Sigmoid colon (tissue), 7 donors: Measurements from ENCODE around the gene MKRN2OS. TPM values are rescaled to one million over a fixed set of nuclear protein-coding genes. Genes with fewer than 3 reads are reported as not detected.

Source experiments
- DNase-seq: peaks from one replicate; pipeline ENCODE4 v3.0.0-alpha.2; 2019
- H3K27ac ChIP-seq, 4 donors: fragments of 200-600 bp; sonication (generic); one replicate each; pipeline ENCODE4 v1.5.1; 2016 to 2019; ENCODE audit warnings: mild to moderate bottlenecking in 1 of 4
- H3K27me3 ChIP-seq, 3 donors: fragments of 200-600 bp; sonication (generic); one replicate each; pipeline ENCODE4 v1.5.1; 2019; ENCODE audit warnings: mild to moderate bottlenecking in 1 of 3
- H3K36me3 ChIP-seq, 4 donors: fragments of 200-600 bp; sonication (generic); one replicate each; pipeline ENCODE4 v1.5.1; 2016 to 2019
- H3K4me1 ChIP-seq, 4 donors: fragments of 200-600 bp; sonication (generic); one replicate each; pipeline ENCODE4 v1.5.1; 2017 to 2019
- H3K4me3 ChIP-seq, 4 donors: fragments of 200-600 bp; sonication (generic); one replicate each; pipeline ENCODE4 v1.5.1; 2017 to 2019; ENCODE audit warnings: mild to moderate bottlenecking in 2 of 4, moderate library complexity in 1 of 4
- H3K9me3 ChIP-seq, 4 donors: fragments of 200-600 bp in 3 of 4; sonication (generic) in 3 of 4; one replicate each; pipeline versions ENCODE4 v1.5.1 to v1.6.1; 2013 to 2019
- EP300 ChIP-seq, 4 donors: sonication (generic); formaldehyde crosslinking; IDR thresholded peaks; one replicate each; pipeline ENCODE4 v1.6.1; 2017; ENCODE audit warnings: antibody characterized with exemption in 4 of 4
- POLR2A ChIP-seq, 2 donors: fragments of 450-650 bp; IDR thresholded peaks; one replicate each; pipeline ENCODE4 v1.6.1; 2016; ENCODE audit warnings: antibody characterized with exemption in 2 of 2, mild to moderate bottlenecking in 2 of 2, moderate library complexity in 2 of 2
- POLR2AphosphoS5 ChIP-seq, 4 donors: sonication (generic); formaldehyde crosslinking; IDR thresholded peaks; one replicate each; pipeline ENCODE4 v1.6.1; 2017; ENCODE audit warnings: antibody characterized with exemption in 4 of 4
- WGBS, 2 donors: extraction: QIAGEN DNeasy Blood & Tissue Kit; methylation state at CpG; one replicate each; pipeline ENCODE4 v1.1.7; 2013; 5-methylcytosine and 5-hydroxymethylcytosine counted together
- intact Hi-C: fragments of 100-400 bp; cut with DNase I; formaldehyde crosslinking; loops from one replicate; pipeline ENCODE4 v1.15.1; 2023
- polyA plus RNA-seq, 3 donors: library from polyadenylated mRNA; stranded (reverse); fragments of 200-250 nt; gene quantifications; one replicate each; pipeline ENCODE4 v1.2.3, GENCODE V29; 2013
- total RNA-seq, 4 donors: library from RNA; depleted of rRNA; stranded (reverse); fragments of >200 nt; gene quantifications; one replicate each; pipeline ENCODE4 v1.1.0, GENCODE V29; 2016
- TF ChIP-seq, protein P1 (sequence below), 4 experiments: fragments of 450-650 bp in 3 of 4; fragments of 200-600 bp in 1 of 4; IDR thresholded peaks; one replicate each; pipeline ENCODE4 v1.5.1; 2016 to 2019; ENCODE audit warnings: antibody characterized with exemption in 4 of 4, mild to moderate bottlenecking in 3 of 4, moderate library complexity in 2 of 4
- donor health status: healthy with polysubstance abuse.
- donor health status: Bipolar disorder and iron deficiency.
- donor health status: healthy.

MKRN2OS gene, protein sequence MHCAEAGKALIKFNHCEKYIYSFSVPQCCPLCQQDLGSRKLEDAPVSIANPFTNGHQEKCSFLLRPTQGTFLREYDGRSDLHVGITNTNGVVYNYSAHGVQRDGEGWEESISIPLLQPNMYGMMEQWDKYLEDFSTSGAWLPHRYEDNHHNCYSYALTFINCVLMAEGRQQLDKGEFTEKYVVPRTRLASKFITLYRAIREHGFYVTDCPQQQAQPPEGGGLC
- total RNA-seq: not detected
- polyA plus RNA-seq: 10 to 100 TPM in 2 of 3 donors, 1 to 10 TPM in 1; 4.0 to 14.6 (median 10.8) TPM

GRCh38 chr3:12545473-12545791 lies at the start of gene MKRN2OS:
MKRN2OS (minus strand) TSS chr3:12545499; CDS start chr3:12545464, 35 bp downstream.
- H3K27ac ChIP-seq: no peak within 1 kb of the TSS
- WGBS, 2 donors: 19 to 69% methylated on average over 4 of the region's 4 CpGs
- intact Hi-C loops: no loop called here

DNA sequence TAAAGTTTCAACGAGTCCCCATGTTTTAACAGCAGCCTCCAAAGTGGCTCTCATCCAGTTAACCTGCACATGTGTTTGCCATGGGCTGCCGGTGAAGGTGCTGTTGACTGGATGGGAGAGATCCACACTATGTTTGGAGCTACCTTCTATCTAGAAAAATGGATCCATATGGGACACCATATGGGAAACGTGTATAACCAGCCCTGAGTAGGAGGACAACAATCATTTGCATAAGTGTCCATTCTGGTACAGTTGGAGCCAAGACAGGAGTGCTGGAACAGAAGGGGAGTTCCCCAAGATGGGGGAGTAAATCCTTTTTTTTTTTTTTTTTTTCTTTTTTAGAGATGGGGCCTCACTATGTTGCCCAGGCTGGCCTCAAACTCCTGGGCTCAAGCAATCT lies 48.2 kb upstream of the MKRN2OS start:
- Histone ChIP-seq H3K9me3 (no peaks in the 10 kb centered on the region), H3K4me3 (no peak overlapping the region), H3K36me3 (peaks cover 20 to 95% (median 40%) of the 10 kb centered on the region in 4 donors), H3K4me1 (no peaks in the 10 kb centered on the region), H3K27me3 (no peaks in the 10 kb centered on the region), H3K27ac (no peak overlapping the region)
- intact Hi-C loops: no loop called here
- 86 to 93% methylated on average over 3 of the region's 3 CpGs for WGBS, 2 donors
- TF ChIP-seq, protein P1, sequence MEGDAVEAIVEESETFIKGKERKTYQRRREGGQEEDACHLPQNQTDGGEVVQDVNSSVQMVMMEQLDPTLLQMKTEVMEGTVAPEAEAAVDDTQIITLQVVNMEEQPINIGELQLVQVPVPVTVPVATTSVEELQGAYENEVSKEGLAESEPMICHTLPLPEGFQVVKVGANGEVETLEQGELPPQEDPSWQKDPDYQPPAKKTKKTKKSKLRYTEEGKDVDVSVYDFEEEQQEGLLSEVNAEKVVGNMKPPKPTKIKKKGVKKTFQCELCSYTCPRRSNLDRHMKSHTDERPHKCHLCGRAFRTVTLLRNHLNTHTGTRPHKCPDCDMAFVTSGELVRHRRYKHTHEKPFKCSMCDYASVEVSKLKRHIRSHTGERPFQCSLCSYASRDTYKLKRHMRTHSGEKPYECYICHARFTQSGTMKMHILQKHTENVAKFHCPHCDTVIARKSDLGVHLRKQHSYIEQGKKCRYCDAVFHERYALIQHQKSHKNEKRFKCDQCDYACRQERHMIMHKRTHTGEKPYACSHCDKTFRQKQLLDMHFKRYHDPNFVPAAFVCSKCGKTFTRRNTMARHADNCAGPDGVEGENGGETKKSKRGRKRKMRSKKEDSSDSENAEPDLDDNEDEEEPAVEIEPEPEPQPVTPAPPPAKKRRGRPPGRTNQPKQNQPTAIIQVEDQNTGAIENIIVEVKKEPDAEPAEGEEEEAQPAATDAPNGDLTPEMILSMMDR (IDR thresholded peaks at IDR 0.05): no peak
- TF ChIP-seq EP300 (IDR thresholded peaks at IDR 0.05) (no peak), POLR2AphosphoS5 (IDR thresholded peaks at IDR 0.05) (no peak), POLR2A (IDR thresholded peaks at IDR 0.05) (no peak)
- DNase-seq: no peak

More at GRCh38 chr3:12545473-12545791, at the start of gene MKRN2OS:
- H3K36me3 ChIP-seq: peaks cover 0 to under 1% (median under 1%) of the 10 kb centered on the region in 4 donors
- no peaks in the 10 kb centered on the region for H3K4me1 ChIP-seq
- H3K27me3 ChIP-seq: no peaks in the 10 kb centered on the region
- no peak within 1 kb of the TSS for H3K4me3 ChIP-seq
- no peaks in the 10 kb centered on the region for H3K9me3 ChIP-seq
- TF ChIP-seq POLR2AphosphoS5 (IDR thresholded peaks at IDR 0.05) (no peak), POLR2A (IDR thresholded peaks at IDR 0.05) (peak in 1 of 2 donors; percentile 41)
- no peak for DNase-seq

DNA sequence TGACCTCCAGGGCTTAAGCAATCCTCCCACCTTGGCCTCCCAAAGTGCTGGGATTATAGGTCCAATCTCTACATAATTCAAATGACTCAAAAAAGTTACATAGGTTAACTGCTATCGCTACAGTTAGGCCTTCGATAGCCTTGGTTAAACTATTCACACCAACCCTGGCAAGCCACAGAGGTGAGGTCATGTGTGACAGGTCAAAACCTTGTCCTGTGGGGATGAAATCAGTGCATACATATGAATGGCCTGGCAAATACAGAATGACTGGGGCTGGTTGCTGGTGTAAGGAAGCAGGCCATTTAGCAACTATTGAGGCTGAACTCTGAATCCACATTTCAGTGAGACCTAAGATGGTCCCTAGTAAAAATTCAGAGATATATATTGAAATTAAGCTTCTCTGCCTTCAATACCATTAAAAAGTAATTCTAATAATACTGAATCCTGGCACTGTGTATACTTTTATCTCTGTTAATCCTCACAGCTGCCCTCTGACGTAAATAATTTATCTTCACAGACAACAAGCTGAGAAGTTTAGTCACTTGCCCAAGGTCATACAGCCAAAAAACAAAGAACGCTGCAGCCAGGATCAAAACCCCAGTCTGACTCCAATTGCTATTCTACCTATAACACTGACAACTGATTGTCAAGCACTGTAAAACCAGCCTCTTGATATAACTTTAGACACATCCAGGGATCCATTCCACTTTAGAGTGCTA lies 46.9 kb upstream of the MKRN2OS start:
- Histone ChIP-seq H3K4me1 (no peaks in the 10 kb centered on the region), H3K27me3 (no peaks in the 10 kb centered on the region), H3K27ac (no peak overlapping the region), H3K4me3 (no peak overlapping the region), H3K9me3 (no peaks in the 10 kb centered on the region), H3K36me3 (peaks cover 19 to 95% (median 42%) of the 10 kb centered on the region in 4 donors)
- 94 to 95% methylated on average over 4 of the region's 4 CpGs for WGBS, 2 donors
- intact Hi-C loops: no loop called here
- no peak for DNase-seq
- TF ChIP-seq POLR2AphosphoS5 (IDR thresholded peaks at IDR 0.05): no peak
- no peak for TF ChIP-seq EP300 (IDR thresholded peaks at IDR 0.05)
- TF ChIP-seq, protein P1 (IDR thresholded peaks at IDR 0.05): no peak
- TF ChIP-seq POLR2A (IDR thresholded peaks at IDR 0.05): no peak

DNA sequence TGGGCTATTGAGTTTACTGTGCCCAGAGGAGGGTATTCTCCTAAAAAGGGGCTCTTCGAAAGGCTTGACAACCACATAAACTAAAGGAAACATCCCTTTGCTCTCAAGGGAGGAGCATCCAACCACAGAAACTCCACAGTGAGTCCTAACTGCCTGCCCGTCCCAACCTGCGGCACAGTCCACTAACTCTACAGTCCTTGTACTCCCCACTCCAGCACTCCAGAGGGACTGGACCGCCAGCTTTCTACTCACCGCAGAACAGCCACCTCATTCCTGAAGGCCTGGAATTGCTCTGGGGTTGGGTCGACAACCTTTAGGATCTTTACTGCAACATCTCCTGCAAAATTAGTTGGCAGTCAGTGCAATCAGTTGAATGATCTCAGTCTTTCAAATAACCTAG lies 46.2 kb upstream of the MKRN2OS start:
- intact Hi-C loops: no loop called here
- no peaks in the 10 kb centered on the region for H3K9me3 ChIP-seq

GRCh38 chr3:12590096-12590495 lies 44.8 kb upstream of the MKRN2OS start:
- Histone ChIP-seq H3K4me1 (no peaks in the 10 kb centered on the region), H3K27me3 (no peaks in the 10 kb centered on the region), H3K4me3 (no peak overlapping the region), H3K36me3 (peaks cover 20 to 95% (median 44%) of the 10 kb centered on the region in 4 donors), H3K9me3 (no peaks in the 10 kb centered on the region), H3K27ac (no peak overlapping the region)
- WGBS, 2 donors: 69 to 94% methylated on average over 1 to 3 of the region's 4 CpGs
- DNase-seq: no peak
- intact Hi-C loops: no loop called here
- TF ChIP-seq, protein P1 (IDR thresholded peaks at IDR 0.05): no peak
- TF ChIP-seq EP300 (IDR thresholded peaks at IDR 0.05) (no peak), POLR2AphosphoS5 (IDR thresholded peaks at IDR 0.05) (no peak), POLR2A (IDR thresholded peaks at IDR 0.05) (no peak)

More for the DNA sequence above, 46.2 kb upstream of the MKRN2OS start:
- no peaks in the 10 kb centered on the region for H3K27me3 ChIP-seq
- TF ChIP-seq, protein P1 (IDR thresholded peaks at IDR 0.05): no peak
- TF ChIP-seq EP300 (IDR thresholded peaks at IDR 0.05) (no peak), POLR2A (IDR thresholded peaks at IDR 0.05) (no peak), POLR2AphosphoS5 (IDR thresholded peaks at IDR 0.05) (no peak)
- H3K36me3 ChIP-seq: peaks cover 19 to 95% (median 41%) of the 10 kb centered on the region in 4 donors
- H3K27ac ChIP-seq: no peak overlapping the region
- no peak for DNase-seq
- no peaks in the 10 kb centered on the region for H3K4me1 ChIP-seq
- H3K4me3 ChIP-seq: no peak overlapping the region
- 86 to 95% methylated on average over 6 of the region's 6 CpGs for WGBS, 2 donors
